Stimulated activated CD4-positive, alpha-beta T cell treated with anti-CD3 and anti-CD28 coated beads, Interleukin-4, amount 100 ng/mL, for 24 hours (primary cell): ENCODE results near the gene MOB3A.

Experiments used
- DNase-seq: peaks from one replicate; pipeline ENCODE4 v3.0.0-alpha.2; 2020

Gene MOB3A

GRCh38 chr19:2123682-2124387 lies 27.7 kb upstream of the MOB3A start:
- DNase-seq: no peak

DNA sequence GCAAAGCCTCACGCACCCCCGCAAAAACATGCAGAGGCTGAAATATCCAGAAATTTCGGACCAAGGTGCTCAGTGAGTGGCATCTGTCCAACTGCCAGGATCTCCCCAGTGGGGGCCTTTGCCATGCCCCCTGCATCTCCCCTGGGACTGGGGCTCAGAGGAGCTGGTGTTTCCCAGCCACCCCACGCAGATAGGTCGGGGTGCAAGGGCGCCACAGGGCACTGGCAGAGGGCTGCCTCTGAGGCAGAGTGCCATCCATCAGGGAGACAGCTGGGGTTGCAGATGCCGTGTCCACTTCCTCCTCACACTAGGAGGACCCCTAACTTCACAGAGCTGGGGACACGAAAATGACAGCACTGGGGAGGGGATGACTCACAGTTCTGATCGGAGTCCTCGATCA lies 26.9 kb upstream of the MOB3A start:
- DNase-seq: no peak

GRCh38 chr19:2122251-2122650 lies 26.1 kb upstream of the MOB3A start:
- DNase-seq: no peak

- no peak for DNase-seq
Observed at GRCh38 chr19:2121416-2122051, 25.4 kb upstream of the MOB3A start.

GRCh38 chr19:2120821-2121220 lies 24.7 kb upstream of the MOB3A start:
- no peak for DNase-seq

- no peak for DNase-seq
Observed at GRCh38 chr19:2119921-2120785, 24.0 kb upstream of the MOB3A start.

GRCh38 chr19:2118438-2118837 lies 22.3 kb upstream of the MOB3A start:
- DNase-seq: no peak

GRCh38 chr19:2117215-2117960 lies 21.3 kb upstream of the MOB3A start:
- no peak for DNase-seq

DNA sequence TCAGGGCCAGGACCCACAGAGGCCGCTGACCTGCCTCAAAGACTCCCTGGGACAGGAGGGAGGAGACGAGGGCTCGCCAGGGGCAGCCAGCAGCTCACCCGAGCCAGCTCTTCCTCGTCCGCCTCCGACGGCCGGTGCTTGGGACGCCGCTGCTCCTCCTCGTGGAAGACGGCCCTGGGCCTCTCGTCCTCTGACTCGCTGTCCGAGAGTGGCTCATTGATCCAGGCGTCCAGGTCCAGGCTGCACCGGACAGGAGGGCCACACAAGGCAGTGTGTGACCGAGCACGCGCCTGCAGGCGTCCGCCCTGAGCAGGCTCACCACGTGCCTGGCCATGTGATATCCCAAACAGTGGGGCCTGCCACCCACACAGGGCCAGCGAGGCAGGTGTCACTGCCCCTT lies 20.4 kb upstream of the MOB3A start:
- no peak for DNase-seq

DNA sequence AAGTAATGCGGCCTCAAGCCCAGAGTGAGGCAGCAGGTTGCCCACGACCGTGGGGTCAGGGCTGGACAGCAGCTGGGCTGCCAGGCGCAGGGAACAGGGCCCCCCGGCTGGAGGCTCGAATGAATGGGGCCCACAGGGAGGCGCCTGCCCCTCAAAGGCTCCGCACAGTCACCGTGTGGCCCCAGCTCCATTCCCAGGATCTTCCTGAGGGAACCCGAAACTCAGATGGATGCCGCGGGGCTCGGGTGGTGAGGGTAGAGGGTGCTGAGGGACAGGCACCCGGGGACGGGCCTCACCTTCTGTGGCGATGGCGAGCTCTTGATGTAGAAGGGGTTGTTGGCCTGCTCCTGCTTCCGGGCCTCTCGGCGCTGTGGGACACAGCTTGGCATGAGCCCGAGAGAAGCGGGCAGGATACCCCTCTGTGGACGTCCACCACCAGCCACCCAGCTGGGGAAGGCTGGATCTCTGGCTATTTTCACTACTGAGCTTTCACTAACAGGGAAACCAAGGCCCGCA lies 19.8 kb upstream of the MOB3A start:
- no peak for DNase-seq

DNA sequence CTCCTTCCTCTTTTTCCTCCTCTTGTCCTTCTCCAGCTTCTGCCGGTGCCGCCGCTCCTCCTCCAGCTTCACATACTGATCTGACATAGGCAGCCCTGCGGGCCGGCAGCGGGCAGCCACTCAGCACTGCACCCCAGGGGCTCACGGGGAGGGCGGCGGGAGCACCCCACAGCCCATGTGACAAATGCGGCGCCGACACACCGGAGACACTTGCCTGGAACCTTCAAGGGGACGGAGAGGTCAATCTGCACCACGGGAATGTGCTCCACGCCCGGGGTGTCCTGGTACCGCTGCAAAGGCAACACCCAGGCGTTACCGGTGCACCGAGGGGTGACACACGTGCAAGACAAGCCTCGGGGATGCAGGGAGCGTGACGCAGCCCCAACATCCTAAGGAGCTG lies 19.2 kb upstream of the MOB3A start:
- no peak for DNase-seq

DNA sequence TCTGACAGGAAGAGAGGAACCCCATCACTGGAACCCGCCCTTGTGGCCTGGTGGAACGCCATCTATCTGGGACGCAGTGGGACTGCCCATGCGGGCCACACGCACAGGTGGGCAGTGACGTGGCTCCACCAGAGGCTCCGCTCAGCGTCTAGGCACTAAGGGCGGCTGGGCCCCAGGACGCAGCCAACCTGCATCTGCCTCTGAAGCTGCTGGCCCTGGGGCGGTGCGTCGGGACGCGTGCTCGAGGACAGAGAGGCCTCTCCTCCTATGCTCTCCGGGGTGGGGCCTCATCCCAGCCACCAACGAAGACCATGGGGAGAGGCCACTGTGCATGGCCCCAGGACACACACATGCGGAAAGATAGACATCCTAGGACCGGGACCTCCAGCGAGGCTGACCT lies 18.7 kb upstream of the MOB3A start:
- DNase-seq: no peak

- DNase-seq: no peak
Observed at GRCh38 chr19:2114218-2114617, 18.1 kb upstream of the MOB3A start.

DNA sequence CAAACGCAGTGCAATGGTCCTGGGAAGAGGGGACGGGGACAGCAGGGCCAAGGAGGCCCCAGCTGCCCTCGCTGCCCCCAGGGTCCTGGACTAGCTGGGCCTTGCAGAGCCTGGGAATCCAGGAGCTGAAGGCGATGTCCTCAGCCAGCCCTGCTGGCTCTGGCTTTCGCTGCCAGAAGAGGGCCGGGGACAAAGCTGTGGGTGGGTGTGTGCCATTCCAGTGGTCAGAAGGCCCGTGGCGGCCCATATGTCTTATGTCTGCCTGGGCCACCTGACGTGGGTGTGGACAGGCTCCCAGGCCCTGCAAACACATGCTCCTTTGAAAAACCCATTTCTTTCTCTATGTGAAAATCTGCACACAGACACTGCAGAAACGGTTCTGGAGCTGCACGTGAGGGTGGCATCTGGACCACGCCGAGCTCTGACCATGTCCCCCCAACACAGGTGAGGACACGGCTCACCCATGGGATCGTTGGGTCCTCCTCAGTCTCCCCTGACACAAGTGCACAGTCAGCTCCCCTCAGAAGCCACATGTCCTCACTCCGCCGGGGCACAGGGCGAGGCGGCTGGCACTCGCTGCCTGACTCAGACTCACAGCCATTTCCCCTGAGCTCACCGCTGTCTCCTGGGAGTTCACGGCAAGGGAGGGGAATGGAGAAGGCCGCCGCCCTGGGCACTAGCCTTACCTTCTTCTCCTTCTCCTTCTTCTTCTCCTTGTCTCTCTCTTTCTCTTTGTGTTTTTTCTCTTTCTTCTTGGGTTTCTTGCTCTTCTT lies 17.5 kb upstream of the MOB3A start:
- no peak for DNase-seq

GRCh38 chr19:2112516-2113320 lies 16.6 kb upstream of the MOB3A start:
- DNase-seq: no peak

- DNase-seq: no peak
Observed at GRCh38 chr19:2111886-2112285, 15.8 kb upstream of the MOB3A start.

DNA sequence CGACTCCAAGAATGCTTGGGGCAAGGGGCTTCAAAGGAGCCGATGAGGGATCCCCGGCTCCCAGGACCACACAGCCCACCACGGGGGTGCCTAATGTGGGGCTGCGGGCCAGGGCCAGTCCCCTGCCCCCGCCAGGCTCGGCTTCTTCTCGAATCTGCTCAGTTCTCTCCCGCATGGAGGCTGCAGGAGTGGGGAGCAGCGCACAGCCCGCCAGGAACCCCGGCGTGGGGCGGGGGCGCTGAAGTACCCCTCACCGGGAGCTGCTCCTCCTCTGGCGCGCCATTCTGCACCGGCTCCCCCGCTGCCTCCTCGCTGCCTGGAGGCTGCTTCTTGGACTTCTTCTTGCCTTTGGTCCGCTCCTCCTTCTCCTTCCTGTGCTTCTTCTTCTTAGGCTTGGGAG lies 15.3 kb upstream of the MOB3A start:
- no peak for DNase-seq

DNA sequence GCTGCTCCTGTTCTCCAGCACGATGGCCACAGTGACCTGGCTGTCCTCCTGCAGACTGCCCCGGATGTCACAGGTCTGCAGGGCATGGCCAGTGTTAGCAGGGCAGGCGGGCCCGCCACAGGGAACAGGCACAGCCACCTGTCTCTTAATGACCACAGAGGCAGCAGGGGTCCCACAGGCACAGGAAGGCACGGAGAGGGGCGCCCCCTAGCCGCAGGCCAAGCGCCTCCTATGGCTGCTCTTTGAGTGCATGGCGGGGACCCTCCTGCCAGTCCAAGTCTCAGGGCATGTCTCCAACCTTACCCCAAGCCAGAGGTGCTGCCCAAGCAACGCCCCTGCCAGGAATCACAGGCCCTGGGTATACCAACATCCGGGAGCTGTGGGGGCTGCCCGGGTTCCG lies 14.7 kb upstream of the MOB3A start:
- no peak for DNase-seq

DNA sequence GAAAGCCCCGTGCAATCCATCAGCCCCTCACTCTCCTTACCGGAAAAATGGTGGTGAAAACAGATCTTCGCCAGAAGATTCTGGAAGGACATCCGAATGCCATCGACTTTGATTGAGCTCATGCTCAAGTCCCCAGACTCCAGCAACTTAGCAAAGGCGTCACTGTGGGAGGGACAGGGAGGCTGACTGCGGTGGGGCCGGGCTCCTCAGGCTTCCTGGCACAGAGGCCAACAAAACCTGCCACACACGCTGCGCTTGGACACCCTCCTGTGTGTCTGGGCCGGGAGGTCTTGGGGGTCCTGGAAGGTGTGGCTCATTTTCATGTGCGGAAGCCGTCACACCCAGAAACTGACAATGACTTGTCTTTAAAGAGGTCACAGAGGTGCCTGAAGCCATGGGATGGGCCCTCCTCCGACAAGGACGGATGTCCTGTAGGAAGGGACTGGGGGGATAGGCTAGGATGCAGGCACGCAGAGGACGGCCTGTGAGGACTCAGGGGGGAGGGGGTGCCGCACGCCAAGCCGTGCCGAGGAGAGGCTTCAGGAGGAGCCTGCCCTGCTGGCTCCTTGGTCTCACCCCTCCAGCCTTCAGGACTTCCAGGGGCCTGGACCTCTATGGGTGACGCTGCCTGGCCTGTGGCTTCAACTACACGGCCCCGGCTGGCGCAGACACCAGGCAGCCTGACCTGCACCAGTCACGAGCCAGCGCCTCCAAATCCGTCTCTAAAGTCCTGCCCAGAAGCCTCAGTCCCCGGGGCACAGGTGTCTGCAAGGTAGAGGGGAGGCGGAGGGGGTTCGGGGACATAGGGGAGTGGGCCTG lies 13.1 kb upstream of the MOB3A start:
- DNase-seq: no peak

DNA sequence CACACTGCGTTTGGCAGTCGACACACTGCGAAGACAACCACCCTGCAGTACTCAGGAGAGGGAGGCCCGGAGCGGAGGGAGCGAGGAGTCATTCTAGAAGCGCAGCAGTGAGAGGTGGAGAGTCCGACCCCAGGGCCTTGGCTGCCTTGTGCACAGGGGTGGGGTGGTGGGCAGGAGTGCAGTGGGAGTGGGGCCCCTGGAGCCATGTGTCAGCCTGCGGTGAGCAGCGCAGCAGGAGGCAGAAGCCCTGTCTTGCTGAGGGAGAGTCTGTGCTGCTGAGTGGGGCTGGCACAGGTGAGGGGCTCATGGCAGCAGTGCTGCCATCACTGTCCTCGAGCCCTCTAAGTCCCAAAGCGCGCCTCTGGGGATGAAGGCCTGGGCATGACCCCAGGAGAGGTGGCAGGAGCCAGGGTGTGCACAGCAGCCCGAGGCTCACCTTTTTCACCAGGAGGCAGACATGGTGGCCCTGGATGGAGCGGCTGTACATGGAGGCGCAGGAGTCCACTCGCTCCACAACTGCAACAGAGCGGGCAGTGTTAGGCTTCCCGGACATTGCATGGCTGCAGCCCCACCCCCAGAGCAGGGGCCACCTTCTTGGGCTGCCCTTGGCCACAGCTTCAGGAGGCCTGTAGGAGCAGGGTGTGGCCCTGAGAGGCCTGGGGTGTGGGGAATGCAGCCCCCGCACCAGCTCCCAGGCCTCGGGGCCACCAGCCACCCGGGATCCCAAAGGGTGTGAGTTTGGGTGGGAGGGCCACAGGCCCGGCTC lies 12.3 kb upstream of the MOB3A start:
- DNase-seq: no peak
